Choroid plexus epithelial cell (primary cell): ENCODE results near the gene ARHGAP26.

Experiments used
- DNase-seq: peaks from one replicate; pipeline ENCODE4 v3.0.0-alpha.2; 2010; ENCODE audit warnings: low read depth
- H3K4me3 ChIP-seq: 2 replicates; pipeline ENCODE4 v1.5.1; 2011; ENCODE audit warnings: low read depth, mild to moderate bottlenecking, control low read depth, low read length, moderate library complexity
- TF ChIP-seq, protein P1 (sequence below): conservative IDR thresholded peaks from 2 replicates; pipeline ENCODE4 v1.5.1; 2011; ENCODE audit warnings: low read depth, mild to moderate bottlenecking, control low read depth, inconsistent platforms, low read length, moderate library complexity

Gene ARHGAP26

DNA sequence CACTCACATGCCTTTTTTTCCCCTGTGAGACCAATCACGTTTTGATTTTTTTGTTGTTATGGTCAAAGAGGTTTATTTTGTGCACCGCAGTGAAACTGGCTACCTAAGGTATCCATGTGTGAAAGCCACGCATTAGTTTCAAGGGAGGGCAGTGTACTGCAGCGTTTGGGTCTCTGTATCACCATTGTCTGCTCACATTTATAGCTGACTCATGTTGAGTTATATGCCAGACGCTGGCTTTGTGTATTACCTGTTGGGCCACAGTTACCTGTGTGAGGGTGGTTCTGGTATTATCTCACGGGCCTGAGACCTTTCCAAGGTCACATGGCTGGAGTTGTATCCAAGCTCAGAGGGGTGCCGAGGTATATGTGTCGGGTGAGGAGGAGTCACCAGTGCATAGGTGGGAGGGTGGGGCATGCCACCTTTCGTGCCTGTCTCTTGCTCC, 75.8 kb downstream of the ARHGAP26 start:
- TF ChIP-seq, protein P1, sequence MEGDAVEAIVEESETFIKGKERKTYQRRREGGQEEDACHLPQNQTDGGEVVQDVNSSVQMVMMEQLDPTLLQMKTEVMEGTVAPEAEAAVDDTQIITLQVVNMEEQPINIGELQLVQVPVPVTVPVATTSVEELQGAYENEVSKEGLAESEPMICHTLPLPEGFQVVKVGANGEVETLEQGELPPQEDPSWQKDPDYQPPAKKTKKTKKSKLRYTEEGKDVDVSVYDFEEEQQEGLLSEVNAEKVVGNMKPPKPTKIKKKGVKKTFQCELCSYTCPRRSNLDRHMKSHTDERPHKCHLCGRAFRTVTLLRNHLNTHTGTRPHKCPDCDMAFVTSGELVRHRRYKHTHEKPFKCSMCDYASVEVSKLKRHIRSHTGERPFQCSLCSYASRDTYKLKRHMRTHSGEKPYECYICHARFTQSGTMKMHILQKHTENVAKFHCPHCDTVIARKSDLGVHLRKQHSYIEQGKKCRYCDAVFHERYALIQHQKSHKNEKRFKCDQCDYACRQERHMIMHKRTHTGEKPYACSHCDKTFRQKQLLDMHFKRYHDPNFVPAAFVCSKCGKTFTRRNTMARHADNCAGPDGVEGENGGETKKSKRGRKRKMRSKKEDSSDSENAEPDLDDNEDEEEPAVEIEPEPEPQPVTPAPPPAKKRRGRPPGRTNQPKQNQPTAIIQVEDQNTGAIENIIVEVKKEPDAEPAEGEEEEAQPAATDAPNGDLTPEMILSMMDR: no peak

DNA sequence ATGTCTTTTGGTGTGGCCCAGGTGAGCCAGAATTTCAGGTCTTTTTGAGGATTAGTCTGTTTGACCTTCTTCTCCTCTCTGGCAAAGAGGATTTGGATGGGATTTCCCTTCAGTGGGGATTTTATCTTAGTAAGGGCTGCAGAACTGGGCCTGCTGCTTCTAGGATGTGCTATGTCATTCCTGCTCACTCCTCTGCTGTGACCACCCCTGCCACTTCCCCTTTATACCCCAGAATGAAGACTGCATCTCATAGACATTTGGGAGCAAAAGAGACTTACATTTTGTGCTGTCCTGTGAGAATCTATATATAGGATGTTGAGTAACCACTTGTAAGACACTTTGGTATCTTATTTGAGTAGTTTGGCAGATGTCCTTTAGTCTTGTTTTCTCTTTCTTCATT, 76.2 kb downstream of the ARHGAP26 start:
- no peak overlapping the region for H3K4me3 ChIP-seq
- TF ChIP-seq, protein P1: no peak
- no peak for DNase-seq

More for the DNA sequence above, 75.8 kb downstream of the ARHGAP26 start:
- DNase-seq: no peak
- no peak overlapping the region for H3K4me3 ChIP-seq

DNA sequence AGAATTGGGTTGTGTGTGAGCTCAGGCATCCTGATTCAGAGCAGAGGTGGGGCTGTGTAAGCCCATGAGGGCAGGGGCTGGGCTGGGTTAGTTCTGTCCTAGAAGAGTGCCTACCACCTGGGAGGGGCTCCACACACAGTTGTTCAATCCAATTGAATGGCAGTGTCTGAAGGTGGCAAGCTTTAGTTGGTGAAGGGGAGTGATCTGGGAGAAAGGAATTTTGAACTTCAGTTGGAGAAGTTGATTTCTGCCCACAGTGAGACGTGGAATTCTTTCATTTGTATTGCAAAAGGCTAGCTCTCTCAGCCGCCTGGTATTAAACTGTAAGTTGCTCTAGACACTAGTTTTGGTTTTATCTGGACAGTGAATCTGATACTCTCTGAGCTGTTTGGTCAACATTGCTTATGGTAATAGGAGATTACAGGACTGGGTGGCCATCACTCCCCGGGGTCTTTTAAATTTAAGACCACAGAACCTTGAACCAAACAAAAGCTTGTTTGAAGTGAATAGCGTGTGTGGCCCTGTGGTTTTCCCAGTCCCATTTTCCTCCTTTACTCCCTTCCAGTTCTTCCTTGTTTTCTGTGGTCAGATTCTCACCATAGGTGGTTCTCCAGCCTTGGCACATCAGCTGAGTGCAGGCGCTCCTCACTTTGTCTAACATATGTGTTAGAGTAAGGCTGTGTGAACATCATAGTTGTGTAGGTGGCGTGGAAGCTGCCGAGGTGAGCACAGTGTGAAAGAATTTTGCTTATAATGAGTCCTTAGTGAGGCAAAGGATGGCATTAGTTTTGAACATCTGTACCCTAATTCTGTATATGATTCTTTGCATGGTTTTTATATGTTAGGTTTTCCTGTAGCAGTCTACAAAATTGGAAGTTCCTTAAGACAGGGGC, 78.0 kb downstream of the ARHGAP26 start:
- DNase-seq: peak; percentile 48
- no peak overlapping the region for H3K4me3 ChIP-seq
- TF ChIP-seq, protein P1: no peak

DNA sequence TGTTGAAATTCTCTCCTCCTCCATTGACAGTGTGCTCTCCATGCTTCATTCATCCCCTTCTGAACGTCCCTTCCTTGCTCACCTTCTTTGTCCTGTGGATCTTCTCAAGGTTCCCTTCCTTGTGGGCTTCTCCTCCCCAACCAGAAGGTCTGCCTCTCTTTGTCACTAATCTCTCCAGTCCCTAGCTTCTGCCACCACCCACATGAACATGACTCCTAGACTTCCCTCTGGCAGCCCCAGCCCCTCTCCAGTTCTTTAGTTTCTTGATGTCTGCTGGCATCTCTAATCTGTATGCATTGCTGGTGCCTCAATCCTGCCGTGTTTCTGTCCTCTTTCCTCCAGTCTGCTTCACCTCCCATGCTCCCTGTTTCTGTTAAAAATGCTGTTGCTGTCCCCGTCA, 79.3 kb downstream of the ARHGAP26 start:
- no peak for DNase-seq
- H3K4me3 ChIP-seq: no peak overlapping the region
- TF ChIP-seq, protein P1: no peak

DNA sequence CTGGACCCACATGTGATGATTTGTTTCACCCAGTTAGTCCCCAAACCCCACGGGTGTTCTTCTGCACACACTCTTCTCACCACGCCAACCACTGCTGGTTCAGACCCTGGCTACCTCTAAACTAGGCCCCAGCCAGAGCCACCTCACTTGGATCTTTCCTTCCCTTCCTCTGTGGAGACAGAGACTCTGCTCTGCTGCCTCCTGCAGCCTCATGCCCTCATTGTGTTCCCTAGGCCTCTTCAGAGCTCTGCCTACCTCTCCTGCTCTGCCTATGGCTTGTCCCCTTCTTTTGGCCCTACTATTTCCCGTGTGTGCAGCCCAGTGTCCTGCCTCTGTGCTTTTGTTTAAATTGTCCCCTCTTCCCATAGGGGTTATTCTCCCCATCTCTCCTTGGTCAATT, 79.7 kb downstream of the ARHGAP26 start:
- no peak for DNase-seq
- H3K4me3 ChIP-seq: no peak overlapping the region
- TF ChIP-seq, protein P1: no peak

DNA sequence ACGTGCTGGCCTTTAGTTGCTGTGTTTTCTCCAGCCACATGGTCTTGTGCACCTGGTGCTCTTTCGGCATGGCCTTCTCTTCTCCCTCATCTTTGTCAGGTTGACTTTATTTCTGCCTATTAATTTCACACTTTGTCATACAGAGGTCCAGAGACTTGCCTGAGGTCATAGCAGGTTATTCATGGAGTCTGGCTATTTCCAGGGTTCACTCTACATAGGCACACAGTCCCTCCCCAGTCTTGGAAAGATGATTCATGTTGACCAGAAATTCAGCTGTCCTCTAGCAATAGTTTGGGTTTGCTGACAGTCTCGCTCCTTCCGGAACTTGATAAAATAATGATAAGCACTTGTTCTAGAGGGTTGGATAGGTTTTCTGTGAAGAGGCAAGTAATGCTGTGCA, 81.6 kb downstream of the ARHGAP26 start:
- TF ChIP-seq, protein P1: no peak
- no peak for DNase-seq
- H3K4me3 ChIP-seq: no peak overlapping the region
